ENCODE results near the gene CCNK. TPM values are rescaled to one million over a fixed set of nuclear protein-coding genes. Genes with fewer than 3 reads are reported as not detected.

Gene CCNK
- total RNA-seq, 1 donor from 2014 or later = 62.3 TPM

GRCh38 chr14:99519347-99519881, 38.2 kb downstream of the CCNK start:
- Mint-ChIP-seq H3K4me1 (ENCODE audit: low read depth) (peaks cover 17% of the 10 kb centered on the region), H3K36me3 (ENCODE audit: low read depth) (no peaks in the 10 kb centered on the region), H3K27ac (ENCODE audit: unreplicated experiment) (no peak overlapping the region), H3K9me3 (ENCODE audit: low read depth) (no peaks in the 10 kb centered on the region), H3K4me3 (ENCODE audit: unreplicated experiment) (no peak overlapping the region), H3K27me3 (ENCODE audit: low read depth) (no peaks in the 10 kb centered on the region)
- DNase-seq (ENCODE audit: low spot score) = peak; percentile 39
- TF ChIP-seq CTCF (IDR thresholded peaks at IDR 0.05) = no peak

DNA sequence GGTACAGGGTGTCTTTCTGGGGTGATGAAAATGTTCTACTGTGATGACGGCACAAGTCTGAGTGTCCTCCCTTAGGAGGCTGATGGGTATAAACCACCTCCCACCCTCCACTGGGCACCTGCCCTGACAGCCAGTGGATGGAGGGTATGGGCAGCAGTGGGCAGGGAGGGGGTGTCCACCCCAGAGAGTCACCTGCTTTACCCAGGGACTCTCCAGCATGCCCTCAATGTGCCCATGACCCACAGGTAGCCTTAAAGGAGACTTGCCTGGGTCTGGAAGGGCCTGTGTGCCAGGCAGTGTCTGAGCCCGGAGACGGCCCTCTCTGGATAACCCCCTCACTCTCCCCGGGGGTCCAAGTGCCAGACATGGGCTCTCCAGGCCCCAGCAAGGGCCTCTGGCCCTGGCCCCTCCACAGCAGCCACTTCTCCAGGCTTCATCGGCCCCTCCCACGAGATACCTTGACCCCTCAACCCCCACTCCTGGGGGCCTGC, 38.8 kb downstream of the CCNK start:
- Mint-ChIP-seq H3K27me3 (ENCODE audit: low read depth) (no peaks in the 10 kb centered on the region), H3K36me3 (ENCODE audit: low read depth) (no peaks in the 10 kb centered on the region), H3K4me3 (ENCODE audit: unreplicated experiment) (no peak overlapping the region), H3K27ac (ENCODE audit: unreplicated experiment) (no peak overlapping the region), H3K9me3 (ENCODE audit: low read depth) (no peaks in the 10 kb centered on the region), H3K4me1 (ENCODE audit: low read depth) (peaks cover 21% of the 10 kb centered on the region)
- TF ChIP-seq CTCF (IDR thresholded peaks at IDR 0.05) = no peak
- DNase-seq (ENCODE audit: low spot score) = peak; percentile 88

DNA sequence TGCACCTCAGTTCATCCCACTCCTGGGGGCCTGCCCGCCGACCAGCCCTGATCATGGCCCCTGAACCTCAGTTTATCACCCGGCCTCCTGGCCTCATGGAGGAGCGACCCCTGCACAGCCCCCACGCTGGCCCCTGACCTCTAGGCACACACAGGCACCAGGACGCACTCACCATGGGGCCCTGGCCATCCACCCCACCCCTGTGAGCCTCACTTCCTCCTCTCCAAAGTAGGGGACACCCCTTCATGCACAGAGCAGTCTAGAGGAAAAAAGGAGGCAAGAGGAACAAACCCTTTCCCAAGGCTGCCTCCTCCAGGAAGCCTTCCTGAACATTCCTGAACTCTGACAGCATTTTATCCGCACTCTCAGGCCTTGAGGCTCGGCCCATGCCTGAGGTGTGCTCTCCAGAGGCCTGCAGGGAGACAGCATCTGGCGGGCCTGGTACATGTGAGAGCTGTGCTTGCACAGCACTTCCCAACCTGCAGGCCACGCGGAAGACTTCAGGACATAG, 39.4 kb downstream of the CCNK start:
- no peak overlapping the region for H3K4me3 Mint-ChIP-seq (ENCODE audit: unreplicated experiment)
- no peak overlapping the region for H3K27ac Mint-ChIP-seq (ENCODE audit: unreplicated experiment)
- no peaks in the 10 kb centered on the region for H3K27me3 Mint-ChIP-seq (ENCODE audit: low read depth)
- TF ChIP-seq CTCF (IDR thresholded peaks at IDR 0.05) = no peak
- peak; percentile 73 for DNase-seq (ENCODE audit: low spot score)
- H3K4me1 Mint-ChIP-seq (ENCODE audit: low read depth) = peaks cover 24% of the 10 kb centered on the region
- H3K36me3 Mint-ChIP-seq (ENCODE audit: low read depth) = no peaks in the 10 kb centered on the region
- no peaks in the 10 kb centered on the region for H3K9me3 Mint-ChIP-seq (ENCODE audit: low read depth)

DNA sequence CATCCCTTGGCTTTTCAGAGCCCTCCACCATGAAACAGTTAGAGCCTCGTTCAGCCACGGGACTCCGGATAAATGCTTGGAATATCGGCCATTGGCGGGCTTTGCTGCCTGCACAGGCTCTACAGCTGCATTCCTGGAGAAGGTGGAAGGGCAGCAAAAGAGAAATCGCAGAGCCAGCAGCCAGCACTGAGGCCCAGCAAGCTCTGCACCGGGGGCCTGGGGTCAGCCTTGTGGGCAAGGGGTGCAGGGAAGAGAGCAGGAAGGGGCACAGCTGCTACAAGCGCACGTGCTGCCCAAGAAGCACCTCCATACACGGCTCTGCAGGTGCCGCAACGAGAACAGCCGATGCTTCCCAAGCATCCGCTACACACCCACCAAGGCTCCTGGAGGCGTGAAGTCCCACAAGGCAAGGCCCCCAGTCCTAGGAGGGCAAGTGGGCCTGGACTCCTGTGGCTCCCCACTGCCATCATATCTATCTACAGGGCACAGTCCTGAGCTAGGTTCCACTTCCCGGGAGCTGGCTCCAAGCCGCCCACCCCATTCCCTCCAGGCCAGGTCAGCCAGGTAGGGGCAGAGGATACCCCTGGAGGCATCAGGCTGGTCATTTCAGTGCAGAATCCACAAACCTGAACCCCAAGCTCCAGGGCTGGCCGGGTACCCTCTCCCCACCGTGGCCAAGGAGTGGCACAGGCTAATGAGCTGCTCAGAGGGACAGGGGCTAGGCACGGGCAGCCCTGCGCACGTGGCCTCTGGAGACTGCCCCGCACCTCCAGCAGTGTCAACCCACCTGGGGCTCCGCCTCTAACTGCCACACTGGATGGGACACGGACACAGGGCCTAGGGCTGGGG, 40.2 kb downstream of the CCNK start:
- Mint-ChIP-seq H3K27me3 (ENCODE audit: low read depth) (no peaks in the 10 kb centered on the region), H3K4me1 (ENCODE audit: low read depth) (peaks cover 24% of the 10 kb centered on the region)
- TF ChIP-seq CTCF (IDR thresholded peaks at IDR 0.05) = no peak

DNA sequence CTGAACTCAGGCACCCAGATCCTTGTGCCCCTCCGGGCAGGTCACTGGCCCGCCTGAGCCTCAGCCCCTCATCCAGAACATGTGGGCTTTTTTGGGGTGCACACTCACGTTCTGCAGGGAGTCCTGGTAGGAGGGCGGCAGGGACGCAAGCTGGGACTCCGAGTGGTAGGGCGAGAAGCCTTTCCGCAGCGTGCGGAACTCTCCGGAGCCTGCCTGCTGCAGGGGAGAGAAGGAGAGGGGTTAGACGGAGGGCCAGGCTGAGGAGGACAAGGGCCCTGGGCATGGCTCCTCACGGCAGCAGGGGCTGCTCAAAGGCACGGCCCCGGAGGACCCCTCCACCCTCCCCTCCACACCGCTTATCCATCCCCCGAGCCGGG, 40.8 kb downstream of the CCNK start:
- no peak for DNase-seq (ENCODE audit: low spot score)
- Mint-ChIP-seq H3K36me3 (ENCODE audit: low read depth) (no peaks in the 10 kb centered on the region), H3K27ac (ENCODE audit: unreplicated experiment) (peak overlapping the region; percentile 66), H3K4me1 (ENCODE audit: low read depth) (peaks cover 24% of the 10 kb centered on the region), H3K27me3 (ENCODE audit: low read depth) (no peaks in the 10 kb centered on the region), H3K4me3 (ENCODE audit: unreplicated experiment) (no peak overlapping the region), H3K9me3 (ENCODE audit: low read depth) (no peaks in the 10 kb centered on the region)
- TF ChIP-seq CTCF (IDR thresholded peaks at IDR 0.05) = no peak

More for the DNA sequence above, 40.2 kb downstream of the CCNK start:
- Mint-ChIP-seq H3K36me3 (ENCODE audit: low read depth) (no peaks in the 10 kb centered on the region), H3K9me3 (ENCODE audit: low read depth) (no peaks in the 10 kb centered on the region), H3K27ac (ENCODE audit: unreplicated experiment) (no peak overlapping the region), H3K4me3 (ENCODE audit: unreplicated experiment) (no peak overlapping the region)
- DNase-seq (ENCODE audit: low spot score) = peak; percentile 84

Measured in chondrocyte (in vitro differentiated cells).